Thyroid gland (tissue), 4 donors: ENCODE results near the gene FNDC10.

Source experiments
- CTCF ChIP-seq, 6 experiments: fragments of 200-600 bp in 3 of 6; fragments of 450-650 bp in 3 of 6; sonication (generic) in 3 of 6; IDR thresholded peaks; one replicate each; pipeline ENCODE4 v1.5.1; 2016 to 2019; ENCODE audit warnings: antibody characterized with exemption in 6 of 6, mild to moderate bottlenecking in 2 of 6, inconsistent platforms in 1 of 6, moderate library complexity in 1 of 6
- POLR2A ChIP-seq, 2 donors: fragments of 450-650 bp; IDR thresholded peaks; one replicate each; pipeline ENCODE4 v1.6.1; 2017; ENCODE audit warnings: antibody characterized with exemption in 2 of 2, mild to moderate bottlenecking in 2 of 2, moderate library complexity in 1 of 2

- TF ChIP-seq CTCF (IDR thresholded peaks at IDR 0.05) (no peak), POLR2A (IDR thresholded peaks at IDR 0.05) (no peak)
Observed at GRCh38 chr1:1578371-1578940, 21.5 kb downstream of the FNDC10 start.
